Endodermal cell (in vitro differentiated cells): ENCODE data around the gene EIF4G3. TPM values are rescaled to one million over a fixed set of nuclear protein-coding genes. Genes with fewer than 3 reads are reported as not detected.
"Not testable (repeated sequence)": the region's sequence is repeated elsewhere in the genome, so short reads cannot be mapped to it uniquely, and the experiment has no call there.

Experiments
- DNase-seq: peaks from one replicate; pipeline ENCODE4 v3.0.0-alpha.2; 2017
- H3K27ac ChIP-seq: 2 replicates; pipeline ENCODE4 v1.5.1; 2013; ENCODE audit warnings: mild to moderate bottlenecking, low read depth, low read length, moderate library complexity
- H3K27me3 ChIP-seq: 2 replicates; pipeline ENCODE4 v1.6.1; 2013; ENCODE audit warnings: mild to moderate bottlenecking, low read length, moderate library complexity; ENCODE audit not compliant: insufficient read depth, control insufficient read depth, poor library complexity, severe bottlenecking
- H3K36me3 ChIP-seq: 2 replicates; pipeline ENCODE4 v1.7.0; 2013; ENCODE audit warnings: mild to moderate bottlenecking, low read length, moderate library complexity; ENCODE audit not compliant: control insufficient read depth, insufficient read depth
- H3K4me1 ChIP-seq: one replicate; pipeline ENCODE4 v1.7.0; 2013; ENCODE audit warnings: low read length; ENCODE audit not compliant: control insufficient read depth, insufficient read depth
- H3K4me3 ChIP-seq: 2 replicates; pipeline ENCODE4 v1.5.1; 2013; ENCODE audit warnings: mild to moderate bottlenecking, low read length, moderate library complexity
- H3K9ac ChIP-seq: 2 replicates; pipeline ENCODE4 v1.6.1; 2013; ENCODE audit warnings: mild to moderate bottlenecking, low read length, moderate library complexity; ENCODE audit not compliant: poor library complexity, severe bottlenecking; ENCODE audit errors: extremely low read depth
- H3K9me3 ChIP-seq: 2 replicates; pipeline ENCODE4 v1.6.1; 2013; ENCODE audit warnings: mild to moderate bottlenecking, low read length, moderate library complexity; ENCODE audit not compliant: control insufficient read depth
- H3K27ac Mint-ChIP-seq: 2 replicates; pipeline ENCODE4 v1.8.0; 2020; ENCODE audit warnings: mixed read lengths
- H3K27me3 Mint-ChIP-seq: 2 replicates; pipeline ENCODE4 v1.8.0; 2021; ENCODE audit warnings: mild to moderate bottlenecking, mixed read lengths; ENCODE audit not compliant: insufficient read depth
- H3K36me3 Mint-ChIP-seq: 2 replicates; pipeline ENCODE4 v1.8.0; 2020; ENCODE audit warnings: low read depth, mixed read lengths
- H3K4me1 Mint-ChIP-seq: 2 replicates; pipeline ENCODE4 v1.8.0; 2020; ENCODE audit warnings: mixed read lengths
- H3K4me3 Mint-ChIP-seq: 2 replicates; pipeline ENCODE4 v1.8.0; 2020; ENCODE audit warnings: mild to moderate bottlenecking, moderate library complexity, mixed read lengths
- H3K9me3 Mint-ChIP-seq: 2 replicates; pipeline ENCODE4 v1.8.0; 2020; ENCODE audit warnings: mild to moderate bottlenecking, mixed read lengths
- CTCF ChIP-seq: fragments of 200-600 bp; sonication (generic); conservative IDR thresholded peaks from 2 replicates; pipeline ENCODE4 v1.5.0; 2021; ENCODE audit warnings: antibody characterized with exemption, mild to moderate bottlenecking
- WGBS, 2 experiments: methylation state at CpG; one replicate each; pipeline versions ENCODE4 v1.1.5 to v1.1.7; 2013; ENCODE audit warnings: missing lambda C conversion rate in 2 of 2, mixed read lengths in 1 of 2; ENCODE audit not compliant: insufficient coverage in 1 of 2, insufficient read length in 1 of 2; 5-methylcytosine and 5-hydroxymethylcytosine counted together
- total RNA-seq, 2 donors: library from RNA; stranded (reverse); fragmentation: NEBNext Ultra II Directional in 1 of 2; extraction: Animal tissue kit (Norgen Biotek cat#: 25700) in 1 of 2; gene quantifications; 2 replicates in 1 of 2; 3 replicates in 1 of 2; pipeline ENCODE4 v1.2.1, GENCODE V29; 2021

EIF4G3 gene
- total RNA-seq, 2 donors from 2014 or later = 101 to 103 TPM

- H3K27me3 Mint-ChIP-seq = peaks cover 48% of the 10 kb centered on the region
- 95% methylated on average over 1 of the region's 1 CpG; no CpG with 5 or more reads in 1 of the 2 experiments for WGBS, 2 experiments
Measured at GRCh38 chr1:21184276-21184675, 7.6 kb upstream of the EIF4G3 start.

GRCh38 chr1:21182181-21182731 is 5.6 kb upstream of the EIF4G3 start:
- Histone ChIP-seq H3K9ac (no peak overlapping the region), H3K9me3 (no peaks in the 10 kb centered on the region), H3K27me3 (peaks cover under 1% of the 10 kb centered on the region), H3K4me3 (no peak overlapping the region), H3K4me1 (no peaks in the 10 kb centered on the region), H3K36me3 (no peaks in the 10 kb centered on the region), H3K27ac (no peak overlapping the region)
- Mint-ChIP-seq H3K27ac (no peak overlapping the region), H3K9me3 (no peaks in the 10 kb centered on the region), H3K4me1 (no peaks in the 10 kb centered on the region), H3K36me3 (no peaks in the 10 kb centered on the region), H3K4me3 (no peak overlapping the region), H3K27me3 (peaks cover 28% of the 10 kb centered on the region)
- no peak for DNase-seq
- 94 to 100% methylated on average over 1 to 7 of the region's 7 CpGs for WGBS, 2 experiments
- no peak for TF ChIP-seq CTCF

More at GRCh38 chr1:21184276-21184675, 7.6 kb upstream of the EIF4G3 start:
- no peaks in the 10 kb centered on the region for H3K36me3 Mint-ChIP-seq
- Histone ChIP-seq H3K4me1 (no peaks in the 10 kb centered on the region), H3K27ac (no peak overlapping the region), H3K27me3 (peaks cover 16% of the 10 kb centered on the region), H3K36me3 (no peaks in the 10 kb centered on the region), H3K4me3 (no peak overlapping the region), H3K9me3 (no peaks in the 10 kb centered on the region), H3K9ac (no peak overlapping the region)
- TF ChIP-seq CTCF = no peak
- H3K4me1 Mint-ChIP-seq = no peaks in the 10 kb centered on the region
- no peak overlapping the region for H3K27ac Mint-ChIP-seq
- H3K4me3 Mint-ChIP-seq = no peak overlapping the region
- H3K9me3 Mint-ChIP-seq = no peaks in the 10 kb centered on the region
- DNase-seq = no peak

- not testable (repeated sequence) for H3K27ac Mint-ChIP-seq, H3K9me3 Mint-ChIP-seq, H3K4me3 ChIP-seq, H3K36me3 ChIP-seq, H3K27me3 ChIP-seq, H3K4me3 Mint-ChIP-seq, DNase-seq, H3K36me3 Mint-ChIP-seq, H3K4me1 ChIP-seq, H3K9me3 ChIP-seq, H3K9ac ChIP-seq, H3K27ac ChIP-seq
- peaks cover 14% of the 10 kb centered on the region for H3K4me1 Mint-ChIP-seq
- WGBS, 2 experiments = 89 to 95% methylated on average over 15 to 16 of the region's 16 CpGs
- peaks cover 10% of the 10 kb centered on the region for H3K27me3 Mint-ChIP-seq
Measured at GRCh38 chr1:21178271-21178670, 1.6 kb upstream of the EIF4G3 start.
